ENCODE data around the gene NTM.

DNA sequence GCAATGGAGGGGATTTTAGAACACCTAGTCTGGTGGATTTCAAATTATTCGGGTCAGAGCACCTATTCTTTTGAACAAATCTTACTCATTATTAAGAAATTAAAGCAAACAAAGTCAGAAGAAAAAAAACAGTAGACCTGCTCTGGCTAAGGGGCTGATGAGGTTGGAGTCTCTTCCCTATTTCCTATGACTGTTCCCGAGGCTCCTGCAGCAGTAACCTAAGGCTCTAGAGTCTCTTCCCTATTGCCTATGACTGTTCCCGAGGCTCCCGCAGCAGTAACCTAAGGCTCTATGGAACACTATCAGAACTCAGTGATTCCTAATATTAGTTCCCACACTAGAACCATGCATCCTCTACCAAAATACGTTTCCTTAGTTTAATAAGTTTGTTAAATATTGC is 607.9 kb downstream of the NTM start:
- TF ChIP-seq, protein P1, sequence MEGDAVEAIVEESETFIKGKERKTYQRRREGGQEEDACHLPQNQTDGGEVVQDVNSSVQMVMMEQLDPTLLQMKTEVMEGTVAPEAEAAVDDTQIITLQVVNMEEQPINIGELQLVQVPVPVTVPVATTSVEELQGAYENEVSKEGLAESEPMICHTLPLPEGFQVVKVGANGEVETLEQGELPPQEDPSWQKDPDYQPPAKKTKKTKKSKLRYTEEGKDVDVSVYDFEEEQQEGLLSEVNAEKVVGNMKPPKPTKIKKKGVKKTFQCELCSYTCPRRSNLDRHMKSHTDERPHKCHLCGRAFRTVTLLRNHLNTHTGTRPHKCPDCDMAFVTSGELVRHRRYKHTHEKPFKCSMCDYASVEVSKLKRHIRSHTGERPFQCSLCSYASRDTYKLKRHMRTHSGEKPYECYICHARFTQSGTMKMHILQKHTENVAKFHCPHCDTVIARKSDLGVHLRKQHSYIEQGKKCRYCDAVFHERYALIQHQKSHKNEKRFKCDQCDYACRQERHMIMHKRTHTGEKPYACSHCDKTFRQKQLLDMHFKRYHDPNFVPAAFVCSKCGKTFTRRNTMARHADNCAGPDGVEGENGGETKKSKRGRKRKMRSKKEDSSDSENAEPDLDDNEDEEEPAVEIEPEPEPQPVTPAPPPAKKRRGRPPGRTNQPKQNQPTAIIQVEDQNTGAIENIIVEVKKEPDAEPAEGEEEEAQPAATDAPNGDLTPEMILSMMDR (IDR thresholded peaks at IDR 0.05) = no peak
- no peak for TF ChIP-seq POLR2A (IDR thresholded peaks at IDR 0.05)

Measured in Peyer's patch (tissue), 4 donors.